Activated CD8-positive, alpha-beta memory T cell treated with anti-CD3 and anti-CD28 coated beads, Interleukin-2, amount 50 U/mL, for 48 hours (primary cell): ENCODE data around the gene RNPEPL1.
"Not testable (repeated sequence)": the region's sequence is repeated elsewhere in the genome, so short reads cannot be mapped to it uniquely, and the experiment has no call there.

Experiments used
- DNase-seq: peaks from one replicate; pipeline ENCODE4 v3.0.0-alpha.2; 2020

Gene RNPEPL1

DNA sequence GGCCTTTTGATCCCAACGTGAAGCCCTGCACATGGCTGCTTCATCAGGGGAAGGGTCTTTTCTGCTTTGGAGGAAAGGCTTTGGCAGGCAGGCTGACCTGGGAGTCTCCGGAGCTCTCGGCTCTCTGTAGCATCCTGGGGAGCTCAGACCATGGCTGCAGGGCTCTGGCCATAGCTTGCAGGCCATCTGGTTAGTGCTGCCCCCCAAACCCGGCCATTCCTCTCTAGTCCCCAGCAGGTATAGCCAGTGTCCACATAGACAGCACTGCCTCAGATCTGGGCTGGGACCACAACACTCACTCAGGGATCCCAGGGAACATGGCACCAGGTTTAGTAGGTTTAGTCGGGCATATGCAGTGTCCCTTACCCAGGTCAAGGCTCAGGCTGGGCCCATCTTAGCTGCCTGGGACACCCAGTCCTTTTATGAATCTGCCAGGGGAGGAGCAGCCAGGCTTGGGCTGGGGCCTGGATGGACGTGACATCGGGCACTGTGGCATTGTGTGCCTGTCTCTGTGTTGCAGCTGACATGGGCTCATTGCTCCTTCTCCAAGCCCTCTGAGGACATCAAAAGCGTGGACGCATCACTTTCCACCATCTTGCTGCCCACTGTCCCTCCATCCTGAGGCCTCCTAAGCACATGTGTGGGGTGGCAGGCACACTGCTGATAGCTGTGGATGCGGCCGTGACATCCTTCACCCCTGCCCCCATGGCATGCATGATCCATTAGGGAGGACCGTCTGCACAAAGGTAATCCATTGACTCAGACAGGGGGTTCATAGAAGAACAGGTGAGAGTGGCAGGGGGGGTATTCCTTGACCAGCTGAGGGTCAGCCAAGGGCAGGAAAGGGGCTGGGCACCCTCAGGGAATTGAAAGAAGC, 37.8 kb downstream of the RNPEPL1 start:
- no peak for DNase-seq

DNA sequence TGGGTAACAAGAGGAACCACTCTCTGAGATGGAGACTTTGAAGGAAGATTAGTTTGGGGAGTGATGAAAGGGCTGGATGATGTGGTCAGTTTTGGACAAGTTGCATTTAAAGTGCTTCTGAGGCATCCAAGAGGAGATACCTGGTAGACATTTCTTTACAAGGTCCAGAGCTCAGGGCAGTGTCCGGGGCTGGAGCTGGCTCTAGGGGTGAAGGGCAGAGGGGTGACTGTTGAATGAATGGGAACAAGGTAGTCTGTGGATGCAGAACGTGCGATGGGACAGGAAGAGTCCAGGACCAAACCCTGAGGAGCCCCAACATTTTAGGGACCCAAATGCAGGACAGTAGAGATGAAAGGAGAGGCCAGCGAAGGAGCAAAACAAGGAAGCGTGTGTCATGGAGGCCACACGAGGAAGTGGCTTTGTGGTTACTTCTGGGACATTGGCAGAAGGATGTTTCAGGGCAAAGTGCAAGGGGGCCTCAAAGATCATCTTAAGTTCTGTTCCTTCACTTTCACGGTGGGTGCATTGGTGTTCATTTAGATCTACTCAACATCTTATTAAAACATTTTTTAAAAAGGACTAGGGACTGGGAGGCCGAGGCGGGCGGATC, 43.4 kb downstream of the RNPEPL1 start:
- no peak for DNase-seq

DNA sequence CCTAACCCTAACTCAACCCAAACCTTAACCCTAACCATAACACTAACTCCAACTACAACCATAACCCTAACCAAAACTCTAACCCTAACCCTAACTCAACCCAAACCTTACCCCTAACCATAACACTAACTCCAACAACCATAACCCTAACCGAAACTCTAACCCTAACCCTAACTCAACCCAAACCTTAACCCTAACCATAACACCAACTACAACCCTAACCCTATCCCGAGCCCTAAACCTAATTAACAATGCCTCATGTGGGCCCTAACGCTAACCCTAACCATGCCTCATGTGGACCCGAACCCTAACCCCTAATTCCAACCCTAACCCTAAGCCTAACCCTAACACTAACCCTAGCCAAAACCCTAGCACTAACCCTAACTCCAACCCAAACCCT, 45.5 kb downstream of the RNPEPL1 start:
- no peak for DNase-seq

DNA sequence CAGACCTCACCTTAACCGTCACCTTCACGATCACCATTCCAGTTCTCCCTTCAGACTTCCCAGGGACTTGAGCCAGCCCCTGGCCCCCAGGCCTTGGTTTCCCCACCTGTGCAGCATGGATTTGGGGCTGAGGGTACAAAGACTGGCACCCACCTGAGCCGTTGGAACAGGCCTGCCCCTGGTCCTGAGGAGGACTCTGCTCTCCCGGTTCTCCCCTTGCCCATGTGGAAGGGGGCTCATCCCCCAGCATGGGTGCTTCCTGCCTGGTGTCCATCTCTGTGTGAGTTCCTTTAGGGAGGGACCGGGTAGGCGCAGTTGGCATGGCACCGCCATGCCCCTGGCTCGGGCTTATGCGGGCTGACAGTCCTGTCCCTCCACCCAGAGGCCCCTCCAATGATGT, 46.1 kb downstream of the RNPEPL1 start:
- no peak for DNase-seq

DNA sequence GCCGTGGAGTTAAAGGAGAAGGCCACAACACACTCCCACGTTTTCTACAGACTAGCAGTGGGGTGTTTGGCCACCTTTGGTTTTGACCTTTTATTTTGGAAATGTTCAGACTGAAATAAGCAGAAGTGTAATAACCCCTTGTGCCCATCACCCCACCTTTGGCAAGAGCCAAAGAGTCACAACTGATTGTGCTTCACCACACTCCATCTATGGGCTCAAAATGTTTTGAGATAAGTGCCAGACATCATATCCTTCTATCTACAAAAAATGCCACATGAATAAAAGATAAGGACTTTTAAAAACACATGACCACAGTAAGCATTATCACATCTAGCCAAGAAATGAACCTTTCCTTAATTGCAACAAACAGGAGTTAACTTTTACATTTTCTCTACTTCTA, 47.1 kb downstream of the RNPEPL1 start:
- no peak for DNase-seq

DNA sequence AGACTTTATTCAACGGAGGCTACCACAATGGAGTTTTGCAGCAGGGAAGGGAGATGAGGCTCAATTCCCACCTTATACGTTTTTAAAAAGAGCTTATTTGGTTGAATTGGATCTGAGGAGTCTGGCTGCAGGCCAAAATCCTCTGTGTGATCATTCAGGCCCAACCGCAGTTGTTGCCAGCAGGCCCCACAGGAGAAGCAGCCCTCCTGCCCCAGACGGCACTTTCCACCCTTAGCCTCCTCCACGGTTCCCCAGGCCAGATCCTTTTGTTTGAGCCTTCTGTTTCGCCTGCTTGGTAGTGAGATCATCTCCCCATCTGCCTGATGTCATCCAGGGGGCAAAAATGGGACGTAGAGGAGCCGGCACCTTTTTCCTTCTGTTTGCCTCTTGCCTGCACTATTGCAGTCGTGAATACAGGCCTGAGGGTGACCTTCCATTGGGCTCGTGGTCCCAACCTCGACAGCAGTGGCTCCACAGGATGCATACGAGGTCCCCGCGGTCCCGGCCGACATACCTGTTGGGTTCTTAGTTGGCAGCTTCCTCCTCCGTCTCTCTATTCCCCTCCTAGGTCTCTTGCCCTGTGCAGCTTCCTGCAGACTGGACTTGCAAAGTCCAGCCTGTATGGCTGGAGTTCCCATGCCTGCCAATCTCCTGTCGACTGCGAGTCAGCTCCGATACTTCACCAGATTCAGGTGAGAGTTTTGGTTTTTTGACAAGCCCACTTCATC, 47.7 kb downstream of the RNPEPL1 start:
- DNase-seq = no peak

DNA sequence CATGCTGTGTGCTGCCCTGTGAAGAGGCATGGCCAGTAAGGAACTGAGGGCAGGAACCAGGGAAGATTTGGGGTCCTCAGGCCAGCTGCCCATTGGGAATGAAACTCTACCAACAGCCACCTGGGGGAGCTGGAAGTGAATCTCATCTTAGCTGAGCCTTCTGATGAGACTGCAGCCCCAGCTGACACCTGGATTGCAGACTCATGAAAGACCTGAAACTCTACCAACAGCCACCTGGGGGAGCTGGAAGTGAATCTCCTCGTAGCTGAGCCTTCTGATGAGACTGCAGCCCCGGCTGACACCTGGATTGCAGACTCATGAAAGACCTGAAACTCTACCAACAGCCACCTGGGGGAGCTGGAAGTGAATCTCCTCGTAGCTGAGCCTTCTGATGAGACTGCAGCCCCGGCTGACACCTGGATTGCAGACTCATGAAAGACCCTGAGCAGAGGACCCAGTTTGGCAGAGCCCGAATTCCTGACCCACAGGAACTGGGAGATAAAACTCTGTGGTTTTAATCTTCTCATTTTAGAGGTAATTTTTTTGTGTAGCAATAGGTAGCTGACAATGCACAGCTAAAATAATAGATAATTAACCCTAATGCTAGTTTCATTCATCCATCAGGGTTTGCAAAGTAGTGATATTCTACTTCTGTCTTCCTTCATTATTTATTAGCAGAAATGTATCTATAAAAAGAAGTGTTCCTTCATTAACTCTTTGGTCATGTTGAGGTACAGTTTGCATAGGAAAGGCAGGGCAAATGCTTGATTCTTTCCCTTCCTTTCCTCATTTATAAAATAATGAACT, 48.8 kb downstream of the RNPEPL1 start:
- not testable (repeated sequence) for DNase-seq

DNA sequence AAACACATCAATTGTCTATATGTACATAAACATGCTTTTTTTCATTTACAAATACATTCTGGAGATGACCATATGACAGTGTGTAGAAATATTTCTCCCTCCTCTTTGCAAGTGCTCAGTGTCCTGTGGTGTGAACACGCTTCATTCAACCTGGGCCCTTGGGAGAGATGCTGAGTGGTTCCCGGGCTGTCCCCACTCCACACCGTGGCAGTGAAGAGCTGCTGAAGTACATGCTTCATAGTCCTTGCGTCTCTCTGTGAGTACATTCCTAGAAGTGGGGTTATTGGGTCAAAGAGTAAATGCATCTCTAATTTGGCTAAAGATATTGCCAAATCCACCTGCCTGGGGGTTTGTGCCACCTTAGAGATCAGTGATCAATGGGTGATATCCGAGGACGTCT, 50.5 kb downstream of the RNPEPL1 start:
- no peak for DNase-seq

DNA sequence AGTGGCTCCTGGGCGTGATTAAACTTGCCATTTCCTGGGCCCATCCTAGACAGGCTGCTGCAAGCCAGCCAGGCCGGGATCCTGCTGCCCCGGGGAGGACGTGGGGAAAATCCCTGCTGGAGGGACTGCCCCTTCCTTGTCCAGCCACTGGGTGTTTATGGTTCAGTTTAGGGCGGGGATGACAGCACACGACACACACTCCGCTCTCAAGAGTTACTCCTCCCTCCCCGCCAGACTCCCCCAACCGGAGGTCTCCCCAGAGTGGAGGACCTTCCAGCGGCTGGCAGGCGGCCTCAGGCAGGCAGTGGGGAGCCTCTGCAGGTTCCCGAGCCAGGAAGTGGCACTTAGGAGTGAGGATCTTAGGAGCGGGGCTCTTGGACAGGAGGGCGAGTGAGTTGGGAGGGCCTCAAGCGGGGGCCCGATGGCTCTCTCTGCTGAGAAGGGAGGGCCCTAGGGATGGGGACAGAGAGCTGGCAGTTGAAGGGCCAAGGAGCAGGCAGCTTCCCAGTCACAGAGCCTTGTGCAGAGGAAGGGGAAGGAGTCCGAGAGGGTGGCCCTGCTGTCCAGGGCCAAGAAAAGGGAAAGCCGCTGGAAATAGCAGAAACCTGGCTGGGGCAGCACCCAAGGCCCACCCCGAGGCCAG, 51.3 kb downstream of the RNPEPL1 start:
- DNase-seq = no peak

DNA sequence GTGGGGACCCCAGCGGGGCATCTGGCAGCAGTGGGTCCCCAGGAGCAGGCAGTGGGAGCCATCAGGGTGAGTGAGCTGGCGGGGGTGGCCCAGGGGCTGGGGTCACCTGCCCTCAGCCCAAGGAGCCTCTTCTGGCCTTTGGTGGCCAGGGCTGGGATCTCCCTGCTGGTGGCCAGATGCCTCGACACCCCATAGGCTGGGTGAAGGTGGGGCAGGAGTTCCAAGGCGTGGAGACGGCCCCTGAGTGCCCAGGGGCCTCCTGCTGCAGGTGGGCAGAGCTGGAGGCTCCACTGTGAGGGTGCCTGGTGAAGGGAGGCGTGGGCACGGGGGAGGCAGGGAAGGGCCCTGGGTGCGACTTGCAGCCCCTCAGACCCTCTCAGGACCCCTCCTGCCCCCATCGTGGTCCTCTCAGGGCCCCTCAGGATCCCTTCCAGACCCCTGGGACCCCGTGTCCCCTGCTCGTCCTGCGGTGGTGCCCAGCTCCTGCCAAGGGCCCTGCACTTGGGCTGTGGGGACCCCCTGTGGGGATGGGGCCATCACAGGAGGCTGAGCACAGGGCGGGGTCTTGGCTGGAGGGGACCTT, 52.0 kb downstream of the RNPEPL1 start:
- no peak for DNase-seq

DNA sequence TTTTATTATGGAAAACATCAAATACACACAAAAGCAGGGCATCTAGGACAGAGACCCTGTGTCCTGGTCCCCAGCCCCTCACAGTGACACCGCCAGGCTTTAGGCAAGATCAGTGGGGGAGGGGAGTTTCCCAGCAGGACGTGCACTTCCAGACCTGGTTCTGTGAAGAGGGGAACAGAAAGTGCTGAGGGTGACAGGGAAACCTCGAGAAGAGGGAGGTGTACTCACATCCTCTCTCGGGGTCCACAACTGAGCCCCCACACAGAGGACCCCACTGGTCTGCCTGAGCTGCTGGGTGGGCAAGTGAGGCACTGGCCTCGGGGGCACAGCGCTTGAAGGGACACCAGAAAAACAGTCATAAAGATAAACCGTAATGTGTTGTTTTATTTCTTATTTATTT, 52.6 kb downstream of the RNPEPL1 start:
- no peak for DNase-seq

DNA sequence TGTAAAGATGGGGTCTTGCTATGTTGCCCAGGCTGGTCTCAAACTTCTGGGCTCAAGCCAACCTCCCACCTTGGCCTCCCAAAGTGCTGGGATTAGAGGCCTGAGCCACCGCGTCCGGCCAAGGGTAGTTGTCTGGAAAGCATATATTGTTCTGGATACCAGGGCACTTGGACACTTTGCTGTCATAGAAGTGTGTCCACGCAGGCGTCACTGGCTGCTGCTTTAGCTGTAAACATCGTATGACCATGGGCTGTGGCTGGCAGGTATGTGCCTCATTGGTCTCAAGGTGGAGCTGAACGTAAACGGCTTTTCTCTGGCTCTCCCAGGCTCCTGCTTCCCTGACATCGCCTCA, 53.8 kb downstream of the RNPEPL1 start:
- peak; percentile 67 for DNase-seq

DNA sequence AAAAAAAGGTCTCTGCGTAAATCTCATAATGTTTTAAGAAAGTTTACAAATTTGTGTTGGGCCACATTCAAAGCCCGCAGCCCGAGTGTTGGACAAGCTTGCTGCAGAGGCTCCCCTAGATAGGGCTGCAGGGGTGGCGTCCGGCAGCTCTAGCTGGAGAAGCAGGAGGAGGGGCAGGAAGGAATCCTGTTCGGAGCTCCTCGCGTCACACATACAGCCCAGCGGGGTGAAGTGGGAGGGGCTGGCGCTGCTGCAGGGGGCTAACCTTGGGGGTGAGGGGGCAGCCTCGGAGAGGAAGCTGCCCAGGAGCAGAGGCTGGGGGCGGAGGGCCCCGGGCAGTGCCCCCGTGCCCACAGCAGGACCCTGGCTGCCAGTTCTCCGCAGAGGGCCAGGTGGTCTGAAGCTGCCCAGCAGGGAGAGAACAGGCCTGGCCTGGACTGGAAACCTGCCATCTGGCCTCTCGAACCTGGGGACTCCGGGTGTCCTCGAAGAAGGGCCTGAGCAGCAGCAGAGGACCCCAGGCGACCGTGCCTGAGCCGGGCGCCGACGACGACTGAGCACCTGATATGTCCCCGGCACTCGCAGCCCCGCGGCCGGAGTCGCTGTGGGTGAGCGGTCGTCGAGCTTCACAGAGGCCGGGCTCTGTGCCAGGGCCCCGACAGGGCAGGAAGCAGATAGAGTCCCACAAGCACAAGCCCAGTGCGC, 54.4 kb downstream of the RNPEPL1 start:
- DNase-seq = peak; percentile 83

DNA sequence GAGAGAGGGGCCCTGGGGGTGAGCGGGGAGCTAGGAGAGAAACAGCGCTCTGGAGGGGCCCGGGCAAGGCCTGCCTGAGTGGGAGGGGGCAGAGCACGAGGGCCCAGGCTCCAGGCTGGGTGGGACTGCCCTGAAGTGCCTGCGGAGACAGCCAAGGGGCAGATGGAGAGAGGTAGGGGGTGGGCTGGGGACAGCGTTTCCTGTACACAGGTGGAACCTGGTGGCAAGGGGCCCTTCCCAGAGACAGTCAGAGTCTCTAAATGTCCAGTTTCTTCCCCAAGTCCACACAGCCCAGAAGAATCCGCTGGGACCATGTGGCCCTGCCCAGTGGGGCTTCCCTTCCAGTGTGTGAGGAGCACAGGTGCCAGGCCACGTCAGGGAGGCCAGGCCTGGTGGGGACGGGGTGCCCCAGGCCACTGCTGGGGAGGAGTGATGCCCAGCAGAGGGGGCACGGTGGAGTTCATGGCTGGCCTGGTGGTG, 55.3 kb downstream of the RNPEPL1 start:
- DNase-seq = peak; percentile 67

DNA sequence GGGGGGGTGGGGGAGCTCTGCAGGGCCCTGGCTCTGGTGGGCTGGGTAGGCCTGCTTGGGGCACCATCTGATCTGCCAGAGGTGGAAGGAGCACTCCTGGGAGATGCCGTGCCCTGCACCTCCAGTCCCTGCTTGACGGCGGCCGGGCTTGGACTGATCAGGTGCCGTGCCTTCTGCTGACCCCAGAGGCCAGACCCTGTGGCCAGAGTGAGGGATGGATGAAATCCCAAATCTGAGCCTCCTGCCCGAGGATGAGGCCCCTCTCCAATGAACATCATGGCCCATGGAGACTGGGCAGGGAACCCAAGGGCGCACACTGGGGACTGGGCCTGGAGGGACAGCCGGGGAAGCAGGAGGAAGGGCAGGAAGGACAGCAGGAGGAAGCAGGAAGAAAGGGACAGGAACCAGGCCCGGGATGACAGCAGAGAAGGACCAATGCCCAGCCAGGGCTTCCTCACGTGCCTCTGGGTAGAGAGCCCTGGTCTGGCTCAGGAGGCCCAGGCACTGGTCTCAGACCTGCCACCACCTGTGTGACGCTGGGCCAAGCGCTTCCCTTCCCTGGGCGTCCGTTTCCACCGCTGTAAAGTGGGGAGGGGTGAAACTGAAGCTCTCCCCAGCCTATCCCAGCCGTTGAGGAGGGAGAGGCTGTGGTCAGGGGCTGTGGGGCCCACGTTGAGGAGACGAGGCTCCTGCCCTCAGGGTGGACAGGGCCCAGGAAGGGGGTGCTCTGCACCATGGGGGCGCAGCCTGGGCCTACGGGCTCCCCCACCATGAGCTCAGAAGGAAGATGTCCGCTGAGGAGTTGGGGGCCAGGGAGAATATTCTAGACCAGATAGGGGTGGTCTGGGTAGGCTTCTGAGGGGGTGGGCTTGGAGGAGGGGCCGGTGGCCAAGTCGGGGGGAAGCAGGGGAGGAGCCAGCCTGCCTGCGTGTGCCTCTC, 56.0 kb downstream of the RNPEPL1 start:
- DNase-seq = peak; percentile 64

DNA sequence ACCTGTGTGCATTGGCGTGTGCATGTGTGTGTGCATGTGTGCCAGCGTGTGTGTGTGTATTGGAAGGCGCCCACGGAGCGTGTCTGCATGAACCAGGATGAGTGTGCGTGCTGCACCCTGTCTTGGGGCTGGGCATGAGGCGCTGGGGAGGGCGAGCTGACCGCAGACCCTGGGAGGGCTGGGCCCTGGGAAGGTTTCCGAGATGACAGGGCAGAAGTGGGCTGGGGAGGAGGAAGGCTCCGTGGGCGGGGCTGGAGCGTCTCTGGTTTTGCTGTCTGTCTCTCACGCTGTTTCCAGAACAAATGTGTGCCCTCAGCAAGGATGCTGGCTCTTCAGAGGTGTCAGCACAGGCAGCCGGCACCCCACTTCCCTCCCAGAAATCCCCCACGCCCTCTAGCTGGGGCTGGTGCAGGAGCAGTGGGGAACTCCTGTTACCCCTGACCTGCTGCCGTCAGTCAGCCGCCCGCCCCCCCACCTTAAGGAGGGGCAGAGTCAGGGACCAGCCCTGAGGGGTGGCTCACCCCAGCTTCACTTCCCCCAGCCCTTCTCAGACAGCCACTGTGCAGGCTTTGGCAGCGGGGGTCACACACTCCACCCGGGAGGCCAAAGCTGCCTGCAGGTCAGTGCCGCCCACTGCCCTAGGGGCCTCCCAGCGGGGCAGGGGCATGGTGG, 56.8 kb downstream of the RNPEPL1 start, which contains the start of gene GPR35:
Gene GPR35 (plus strand): TSS at position 531 of the 672 bp plus-strand sequence. CDS start 4,473 bp downstream, outside the sequence.
- peak; percentile 89 for DNase-seq

DNA sequence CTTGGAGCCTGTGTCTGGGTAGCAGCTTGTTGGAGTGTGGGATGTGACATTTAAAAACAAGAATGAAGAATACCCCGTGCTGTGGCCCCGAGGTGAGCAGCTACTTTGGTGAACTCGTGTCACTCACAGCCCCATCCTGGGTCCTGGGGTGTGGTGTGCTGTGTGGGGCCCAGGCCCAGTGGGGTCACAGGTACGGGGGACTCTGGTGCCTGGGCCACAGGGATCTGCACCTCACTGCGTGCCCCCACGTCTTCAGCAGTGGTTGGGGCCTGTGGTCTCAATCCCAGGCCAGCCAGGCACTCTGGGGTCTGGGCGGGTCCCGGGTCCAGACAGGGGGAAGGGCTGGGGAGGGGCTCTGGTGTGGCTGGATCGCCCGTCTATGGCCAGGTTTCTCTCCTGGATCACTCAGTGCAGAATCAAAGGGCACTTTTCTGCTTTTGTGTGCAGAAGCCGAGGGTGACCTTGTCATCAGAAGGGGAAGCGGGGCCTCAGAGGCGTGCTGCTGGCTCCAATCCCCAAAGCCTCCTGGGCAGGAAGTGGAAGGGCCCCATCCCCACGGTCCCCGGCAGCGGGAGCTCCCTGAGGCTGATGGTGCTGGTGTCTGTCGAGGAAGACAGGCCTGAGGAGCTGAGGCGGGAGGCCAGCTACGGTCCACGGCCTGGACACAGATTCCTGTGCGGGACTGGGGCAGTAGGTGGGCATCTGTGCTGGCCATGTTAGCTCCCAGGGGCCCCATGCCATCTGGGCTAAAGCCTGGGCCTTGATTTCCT, 58.4 kb downstream of the RNPEPL1 start:
- DNase-seq = peak; percentile 66

DNA sequence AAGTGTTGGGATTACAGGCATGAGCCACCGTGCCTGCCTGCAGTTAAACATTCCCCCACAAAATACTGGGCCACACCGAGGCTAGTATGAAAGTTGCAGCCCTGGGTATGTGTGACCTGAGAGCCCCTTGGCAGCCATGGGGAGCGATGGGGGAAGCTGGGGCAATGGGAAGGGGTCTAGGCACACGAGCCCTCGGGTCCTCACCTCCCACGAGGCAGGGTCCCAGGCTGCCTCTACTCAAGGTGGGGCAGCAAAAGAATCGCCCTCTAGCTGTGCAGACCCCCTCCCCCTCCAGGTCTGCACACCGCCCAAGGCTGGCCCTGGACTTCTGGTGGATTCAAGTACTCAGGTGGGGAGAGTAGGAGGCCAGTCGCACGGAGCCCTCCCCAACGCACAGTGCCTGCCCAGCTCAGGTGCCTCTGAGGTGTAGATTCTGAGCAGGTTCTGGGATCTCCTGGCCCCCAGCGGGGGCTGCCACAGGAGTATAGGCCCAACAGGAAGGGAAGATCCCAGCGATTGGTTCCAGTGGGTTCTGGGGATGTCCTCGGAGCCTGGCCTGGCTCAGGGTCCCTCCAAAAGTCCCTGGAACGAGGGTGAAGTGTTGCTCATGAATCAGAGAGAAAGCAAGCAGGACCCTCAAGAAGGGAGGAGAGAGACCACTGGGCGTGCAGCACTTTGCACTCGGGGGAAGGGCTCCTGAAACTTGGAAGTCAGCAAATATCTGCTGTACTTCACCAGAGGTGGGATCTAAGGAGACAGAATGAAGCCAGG, 59.6 kb downstream of the RNPEPL1 start:
- DNase-seq = no peak
